GM21737 (cell line): ENCODE measurements around the gene AGPAT4.
"Not testable (repeated sequence)": the region's sequence is repeated elsewhere in the genome, so short reads cannot be mapped to it uniquely, and the experiment has no call there.

ENCODE experiments used
- ATAC-seq: cut with Tn5 transposase; IDR thresholded peaks from one replicate; pipeline ENCODE4 v1.9.1; 2021; ENCODE audit warnings: mild to moderate bottlenecking, moderate library complexity; ENCODE audit not compliant: unreplicated experiment

Gene AGPAT4

GRCh38 chr6:161123319-161123718, 150.5 kb downstream of the AGPAT4 start:
- not testable (repeated sequence) for ATAC-seq

- ATAC-seq = no peak
Measured at GRCh38 chr6:161117942-161118341, 155.9 kb downstream of the AGPAT4 start.

GRCh38 chr6:161117308-161117707, 156.6 kb downstream of the AGPAT4 start:
- no peak for ATAC-seq

- no peak for ATAC-seq
Measured at GRCh38 chr6:161116554-161116953, 157.3 kb downstream of the AGPAT4 start.

GRCh38 chr6:161115468-161115867, 158.4 kb downstream of the AGPAT4 start:
- ATAC-seq = no peak

- no peak for ATAC-seq
Measured at GRCh38 chr6:161111261-161111660, 162.6 kb downstream of the AGPAT4 start.

- no peak for ATAC-seq
Measured at GRCh38 chr6:161110028-161110779, 163.7 kb downstream of the AGPAT4 start.

- no peak for ATAC-seq
Measured at GRCh38 chr6:161109366-161109765, 164.5 kb downstream of the AGPAT4 start.

GRCh38 chr6:161108916-161109315, 164.9 kb downstream of the AGPAT4 start:
- no peak for ATAC-seq

GRCh38 chr6:161107779-161108730, 165.8 kb downstream of the AGPAT4 start:
- no peak for ATAC-seq

GRCh38 chr6:161105408-161105807, 168.5 kb downstream of the AGPAT4 start:
- no peak for ATAC-seq

GRCh38 chr6:161104966-161105365, 168.9 kb downstream of the AGPAT4 start:
- no peak for ATAC-seq

GRCh38 chr6:161103475-161103874, 170.4 kb downstream of the AGPAT4 start:
- ATAC-seq = no peak

GRCh38 chr6:161101517-161101916, 172.3 kb downstream of the AGPAT4 start:
- no peak for ATAC-seq

- no peak for ATAC-seq
Measured at GRCh38 chr6:161100072-161100471, 173.8 kb downstream of the AGPAT4 start.

- no peak for ATAC-seq
Measured at GRCh38 chr6:161095916-161096315, 177.9 kb downstream of the AGPAT4 start.

GRCh38 chr6:161094955-161095354, 178.9 kb downstream of the AGPAT4 start:
- no peak for ATAC-seq

- ATAC-seq = no peak
Measured at GRCh38 chr6:161091972-161092701, 181.7 kb downstream of the AGPAT4 start.

- ATAC-seq = no peak
Measured at GRCh38 chr6:161091151-161091550, 182.7 kb downstream of the AGPAT4 start.

GRCh38 chr6:161088676-161089328, 185.1 kb downstream of the AGPAT4 start:
- no peak for ATAC-seq

GRCh38 chr6:161085246-161085645, 188.6 kb downstream of the AGPAT4 start:
- no peak for ATAC-seq
